Measurements from ENCODE around the gene SLC19A1. TPM values are rescaled to one million over a fixed set of nuclear protein-coding genes. Genes with fewer than 3 reads are reported as not detected.

Gene SLC19A1
- total RNA-seq, 1 donor = 7.4 TPM

DNA sequence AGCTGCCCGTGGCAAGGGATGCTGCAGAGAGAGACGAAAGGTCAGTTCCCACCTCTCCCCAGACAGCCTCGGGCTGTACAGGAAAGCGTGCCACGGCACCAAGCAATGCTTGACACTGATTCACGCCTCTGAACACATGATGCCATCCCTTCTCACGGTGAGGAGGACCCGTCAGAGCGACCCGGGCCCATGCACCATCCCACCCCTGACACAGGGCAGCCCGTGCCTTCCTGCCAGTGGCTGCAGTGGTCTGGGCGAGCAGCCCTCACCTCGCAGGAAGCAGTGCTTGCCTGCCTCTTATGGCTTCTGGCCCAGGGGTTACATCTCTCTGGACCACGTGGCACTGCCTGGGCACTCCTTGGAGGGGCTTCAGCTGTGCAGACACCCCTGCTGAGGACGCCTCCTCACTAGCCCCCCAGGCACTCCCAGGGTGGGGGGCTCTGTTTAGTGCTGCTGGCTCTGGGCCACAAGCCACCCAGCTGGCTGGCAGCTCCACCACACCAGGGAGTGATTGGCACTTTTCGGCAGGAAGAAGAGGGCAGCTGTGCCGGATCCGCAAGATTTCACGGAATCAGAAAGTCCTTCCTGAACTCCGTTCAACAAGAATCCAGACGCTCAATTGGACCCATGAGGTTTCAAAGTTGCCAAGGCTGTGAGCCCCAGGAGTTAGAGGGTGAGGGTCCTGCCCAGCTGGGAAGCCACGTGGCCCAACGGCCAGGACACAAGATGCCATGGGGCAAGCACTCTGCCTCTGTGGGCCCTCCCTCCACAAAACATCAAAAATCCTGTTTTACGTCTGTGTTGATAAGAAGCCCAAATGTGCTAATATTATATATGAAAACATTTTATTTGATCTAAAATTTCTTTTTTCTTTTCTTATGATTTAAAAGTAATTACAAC is 34.8 kb upstream of the SLC19A1 start:
- no peak overlapping the region for H3K4me3 ChIP-seq (ENCODE audit: low read depth, low read length)
- no peak for DNase-seq (ENCODE audit: low read depth)
- TF ChIP-seq, protein P1, sequence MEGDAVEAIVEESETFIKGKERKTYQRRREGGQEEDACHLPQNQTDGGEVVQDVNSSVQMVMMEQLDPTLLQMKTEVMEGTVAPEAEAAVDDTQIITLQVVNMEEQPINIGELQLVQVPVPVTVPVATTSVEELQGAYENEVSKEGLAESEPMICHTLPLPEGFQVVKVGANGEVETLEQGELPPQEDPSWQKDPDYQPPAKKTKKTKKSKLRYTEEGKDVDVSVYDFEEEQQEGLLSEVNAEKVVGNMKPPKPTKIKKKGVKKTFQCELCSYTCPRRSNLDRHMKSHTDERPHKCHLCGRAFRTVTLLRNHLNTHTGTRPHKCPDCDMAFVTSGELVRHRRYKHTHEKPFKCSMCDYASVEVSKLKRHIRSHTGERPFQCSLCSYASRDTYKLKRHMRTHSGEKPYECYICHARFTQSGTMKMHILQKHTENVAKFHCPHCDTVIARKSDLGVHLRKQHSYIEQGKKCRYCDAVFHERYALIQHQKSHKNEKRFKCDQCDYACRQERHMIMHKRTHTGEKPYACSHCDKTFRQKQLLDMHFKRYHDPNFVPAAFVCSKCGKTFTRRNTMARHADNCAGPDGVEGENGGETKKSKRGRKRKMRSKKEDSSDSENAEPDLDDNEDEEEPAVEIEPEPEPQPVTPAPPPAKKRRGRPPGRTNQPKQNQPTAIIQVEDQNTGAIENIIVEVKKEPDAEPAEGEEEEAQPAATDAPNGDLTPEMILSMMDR (IDR thresholded peaks at IDR 0.05; ENCODE audit: insufficient read depth, low read length) = no peak

DNA sequence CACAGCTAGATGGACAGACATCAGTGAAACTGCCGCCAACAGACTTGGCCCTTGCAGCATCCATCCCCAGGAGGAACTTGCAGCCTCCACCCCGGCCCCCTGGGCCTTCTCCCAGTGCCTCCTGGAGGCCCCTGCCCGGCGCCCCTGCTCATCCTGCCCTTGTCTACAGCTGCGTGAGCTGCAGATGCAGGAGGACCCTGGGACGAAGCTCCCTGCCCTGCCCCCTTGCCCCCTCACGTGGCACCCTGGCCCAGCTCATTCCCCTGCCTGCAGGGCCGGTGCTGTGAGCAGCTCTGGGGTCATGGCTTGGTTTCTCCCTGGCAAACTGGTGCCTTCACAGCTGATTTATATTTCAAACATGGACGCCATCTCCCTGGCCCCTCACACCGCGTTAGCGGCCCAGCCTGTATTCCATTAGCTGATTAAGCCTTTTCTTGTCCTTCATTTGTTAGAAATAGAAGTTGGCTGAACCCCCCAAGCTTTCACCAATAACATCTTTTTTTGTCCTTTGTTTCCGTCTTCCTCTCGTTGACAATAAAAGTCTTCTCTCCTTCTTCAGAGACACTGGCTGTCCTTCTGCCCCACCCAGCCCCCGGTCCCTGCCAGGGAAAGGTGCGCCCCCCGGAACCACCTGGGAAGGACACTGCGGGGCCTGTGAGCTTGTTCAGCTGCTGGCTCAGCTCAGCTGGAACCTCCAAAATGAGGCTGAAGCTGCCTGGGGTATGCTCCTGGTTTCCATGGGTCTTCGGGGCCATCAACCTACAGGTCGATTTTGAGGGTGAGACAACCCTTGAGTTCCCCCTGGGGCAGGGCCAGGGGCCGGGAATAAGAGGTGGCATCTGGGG is 34.0 kb upstream of the SLC19A1 start:
- DNase-seq (ENCODE audit: low read depth) = no peak
- TF ChIP-seq, protein P1 (IDR thresholded peaks at IDR 0.05; ENCODE audit: insufficient read depth, low read length) = no peak
- H3K4me3 ChIP-seq (ENCODE audit: low read depth, low read length) = no peak overlapping the region

DNA sequence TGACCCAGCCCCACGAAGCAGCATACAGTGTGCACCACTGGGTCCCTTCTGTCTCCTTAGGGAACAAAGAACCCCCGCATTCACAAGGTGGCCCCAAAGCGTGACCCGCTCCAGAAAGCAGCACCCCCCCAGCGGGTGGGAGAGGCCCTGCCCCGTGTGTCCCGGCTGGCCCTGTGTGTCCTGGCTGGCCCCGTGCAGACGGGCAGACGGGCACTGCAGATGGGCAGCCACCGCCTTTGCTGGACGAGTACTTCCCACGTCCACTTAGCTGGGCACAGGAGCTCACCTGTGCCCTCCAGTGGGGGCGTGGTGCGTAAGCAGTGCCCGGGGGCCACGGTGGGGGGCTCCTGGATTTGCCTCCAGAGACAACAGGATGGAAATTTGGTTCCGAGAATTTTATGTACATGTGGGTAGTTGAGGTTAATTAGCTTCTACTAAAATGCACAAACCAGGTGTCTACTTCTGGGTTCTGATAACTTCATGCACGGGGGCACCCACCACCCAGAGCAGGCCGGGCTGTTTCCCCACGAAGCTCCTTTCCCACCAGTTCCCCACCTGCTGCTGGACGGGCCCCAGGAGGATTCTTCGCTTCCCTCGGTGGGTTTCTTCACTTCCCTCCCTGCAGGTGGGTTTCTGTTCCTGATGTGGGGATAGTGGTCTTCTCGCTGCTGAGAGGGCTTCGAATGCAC is 33.2 kb upstream of the SLC19A1 start:
- no peak for DNase-seq (ENCODE audit: low read depth)
- TF ChIP-seq, protein P1 (IDR thresholded peaks at IDR 0.05; ENCODE audit: insufficient read depth, low read length) = no peak
- no peak overlapping the region for H3K4me3 ChIP-seq (ENCODE audit: low read depth, low read length)

DNA sequence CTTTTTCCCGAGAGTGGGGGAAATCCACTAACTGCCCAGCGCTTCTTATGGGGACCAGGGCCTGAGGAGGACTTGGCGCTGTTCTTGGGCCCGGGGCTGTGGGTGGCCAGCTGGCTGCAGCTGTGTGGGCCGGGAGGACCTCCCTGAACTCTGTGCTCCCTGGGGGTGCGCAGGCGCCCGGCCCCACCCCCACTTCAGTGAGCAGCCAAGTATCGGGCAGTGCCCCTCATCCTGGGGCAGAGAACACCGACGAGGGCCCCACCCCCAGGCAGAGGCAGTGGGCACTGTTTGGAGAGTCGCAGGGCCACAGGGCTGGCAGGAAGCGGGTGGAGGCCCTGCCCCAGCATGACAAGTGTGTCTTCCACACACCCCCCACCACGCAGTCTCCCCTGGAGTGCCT is 32.5 kb upstream of the SLC19A1 start:
- DNase-seq (ENCODE audit: low read depth) = no peak
- no peak overlapping the region for H3K4me3 ChIP-seq (ENCODE audit: low read depth, low read length)
- TF ChIP-seq, protein P1 (IDR thresholded peaks at IDR 0.05; ENCODE audit: insufficient read depth, low read length) = no peak

DNA sequence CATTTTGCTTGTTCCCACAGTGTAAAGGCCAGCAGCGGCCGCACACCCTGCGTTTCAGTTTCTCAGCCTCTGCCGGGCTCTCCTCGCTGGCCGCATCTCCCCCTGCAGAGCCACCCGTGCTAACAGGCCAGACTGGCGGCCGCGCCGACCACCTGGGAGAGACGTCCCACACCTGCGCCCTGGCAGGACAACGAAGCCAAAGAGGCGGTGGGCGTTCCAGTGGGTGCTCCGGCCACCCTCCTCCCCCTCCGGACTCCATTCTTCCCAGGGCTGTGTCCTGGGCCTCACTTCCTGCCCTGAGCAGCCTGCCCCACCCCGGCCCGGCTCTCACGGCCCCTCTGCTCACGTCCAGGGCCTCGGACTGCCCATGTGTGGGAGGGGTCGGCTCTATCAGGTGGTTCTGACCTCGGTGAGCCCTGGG is 31.9 kb upstream of the SLC19A1 start:
- H3K4me3 ChIP-seq (ENCODE audit: low read depth, low read length) = no peak overlapping the region
- TF ChIP-seq, protein P1 (IDR thresholded peaks at IDR 0.05; ENCODE audit: insufficient read depth, low read length) = no peak
- no peak for DNase-seq (ENCODE audit: low read depth)

DNA sequence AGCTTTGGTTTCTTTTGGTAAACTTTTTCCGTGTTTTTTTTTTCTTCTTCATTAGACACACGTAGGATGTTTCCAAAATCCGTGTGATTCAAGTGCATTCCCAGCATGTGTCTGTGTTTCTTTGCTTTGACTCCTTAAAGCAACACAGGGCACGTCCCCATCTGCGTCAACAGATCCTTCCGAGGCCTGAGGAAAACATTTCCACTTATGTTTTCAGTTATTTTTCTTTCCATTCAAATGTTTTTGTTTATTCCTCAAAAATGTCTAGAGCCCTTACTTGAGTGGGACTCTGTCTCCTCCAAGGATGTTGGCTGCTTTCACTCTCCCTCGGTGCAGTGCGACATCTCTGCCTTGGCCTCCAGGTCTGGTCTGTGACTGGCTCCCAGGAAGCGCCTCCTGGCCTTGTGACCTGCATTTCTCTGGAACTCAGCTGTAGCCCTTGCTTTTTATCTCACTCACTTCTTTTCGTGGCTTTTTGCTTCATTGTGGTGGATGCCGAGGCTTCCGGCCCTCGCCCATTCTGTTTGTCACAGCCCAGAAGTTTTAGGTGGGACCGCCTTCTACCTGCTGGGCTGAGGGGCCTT is 31.3 kb upstream of the SLC19A1 start:
- H3K4me3 ChIP-seq (ENCODE audit: low read depth, low read length) = no peak overlapping the region
- DNase-seq (ENCODE audit: low read depth) = no peak
- TF ChIP-seq, protein P1 (IDR thresholded peaks at IDR 0.05; ENCODE audit: insufficient read depth, low read length) = no peak
